Measurements from ENCODE around the gene CDK2AP2.
A peak's percentile ranks its signal among the peaks of the same experiment; 100 is the strongest.

CDK2AP2 gene

GRCh38 chr11:67544616-67545242, 36.8 kb upstream of the CDK2AP2 start:
- no peak for TF ChIP-seq CTCF (conservative IDR thresholded peaks at IDR 0.05; ENCODE audit: low read depth)
- ChIA-PET POLR2A (ENCODE audit: low non-redundant PET) (no interaction called here), CTCF (no interaction called here)

GRCh38 chr11:67543585-67543984, 35.6 kb upstream of the CDK2AP2 start:
- CTCF ChIA-PET: no interaction called here
- POLR2A ChIA-PET (ENCODE audit: low non-redundant PET): no interaction called here
- H3K27ac ChIP-seq: peak overlapping the region; percentile 45; the same call in 1 of the 2 replicates
- DNase-seq (ENCODE audit: low spot score): no peak
- no peak for TF ChIP-seq CTCF (conservative IDR thresholded peaks at IDR 0.05; ENCODE audit: low read depth)

More at GRCh38 chr11:67544616-67545242, 36.8 kb upstream of the CDK2AP2 start:
- no peak for DNase-seq (ENCODE audit: low spot score)
- peak overlapping the region; percentile 45 for H3K27ac ChIP-seq

GRCh38 chr11:67542971-67543370, 35.0 kb upstream of the CDK2AP2 start:
- no peak overlapping the region for H3K27ac ChIP-seq
- ChIA-PET CTCF (no interaction called here), POLR2A (ENCODE audit: low non-redundant PET) (no interaction called here)
- DNase-seq (ENCODE audit: low spot score): no peak
- no peak for TF ChIP-seq CTCF (conservative IDR thresholded peaks at IDR 0.05; ENCODE audit: low read depth)

GRCh38 chr11:67542169-67542568, 34.2 kb upstream of the CDK2AP2 start:
- no peak for TF ChIP-seq CTCF (conservative IDR thresholded peaks at IDR 0.05; ENCODE audit: low read depth)
- no peak overlapping the region for H3K27ac ChIP-seq
- ChIA-PET POLR2A (ENCODE audit: low non-redundant PET) (no interaction called here), CTCF (no interaction called here)
- DNase-seq (ENCODE audit: low spot score): no peak

GRCh38 chr11:67541198-67541597, 33.2 kb upstream of the CDK2AP2 start:
- no peak for DNase-seq (ENCODE audit: low spot score)
- no peak overlapping the region for H3K27ac ChIP-seq
- CTCF ChIA-PET: interaction anchor here (0.6 to 0.9 kb wide), 2 partner anchors 31 to 1882 kb away, joined by 3 to 4 read pairs; no protein-coding TSS in a partner anchor
- POLR2A ChIA-PET (ENCODE audit: low non-redundant PET): no interaction called here
- no peak for TF ChIP-seq CTCF (conservative IDR thresholded peaks at IDR 0.05; ENCODE audit: low read depth)

GRCh38 chr11:67539550-67539949, 31.6 kb upstream of the CDK2AP2 start:
- no peak for DNase-seq (ENCODE audit: low spot score)
- no peak overlapping the region for H3K27ac ChIP-seq
- ChIA-PET POLR2A (ENCODE audit: low non-redundant PET) (no interaction called here), CTCF (interaction anchor here (0.5 kb wide), 1 partner anchor 166 kb away, joined by 3 read pairs; the partner anchor contains the start of gene CLCF1)
- no peak for TF ChIP-seq CTCF (conservative IDR thresholded peaks at IDR 0.05; ENCODE audit: low read depth)
